ENCODE results near the gene TELO2.

Gene TELO2

DNA sequence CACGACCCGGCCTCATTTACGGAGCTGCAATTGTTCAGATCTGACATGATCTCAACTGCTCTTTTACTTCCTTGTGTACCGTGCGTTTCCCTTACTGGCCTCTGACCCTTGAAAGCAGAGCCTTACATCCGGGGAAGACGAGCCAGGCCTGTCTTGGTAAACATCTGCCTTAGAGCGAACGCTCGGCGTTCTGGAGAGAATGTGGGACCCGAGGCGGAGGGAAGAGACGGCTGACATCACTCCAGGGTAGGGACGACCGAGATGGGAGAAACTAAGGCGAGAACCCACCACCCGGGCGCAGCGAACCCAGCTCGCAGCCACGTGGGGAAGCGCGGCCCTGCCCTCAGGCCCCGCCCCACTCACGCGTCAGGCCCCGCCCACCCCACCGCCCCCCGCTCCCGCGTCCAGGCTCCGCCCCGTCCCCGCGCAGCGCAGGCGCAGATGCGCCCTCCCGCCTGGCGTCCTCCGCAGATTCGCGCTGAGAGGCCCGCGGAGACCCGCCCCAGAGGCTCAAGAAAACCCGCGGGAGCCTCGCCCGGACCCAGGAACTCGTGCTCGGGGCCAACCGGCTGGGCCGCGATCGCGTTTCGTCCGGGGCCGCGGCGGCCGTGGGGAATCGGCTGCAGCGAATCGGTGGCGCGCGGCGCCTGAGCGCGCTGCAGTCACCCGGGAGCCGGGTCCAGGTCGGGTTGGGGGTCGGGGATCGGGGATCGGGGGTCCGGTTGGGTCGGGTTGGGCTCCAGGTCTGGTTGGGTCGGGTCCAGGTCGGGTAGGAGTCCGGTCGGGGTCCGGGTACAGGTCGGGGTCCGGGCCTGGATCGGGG, at the start of gene TELO2:
Gene TELO2, plus strand, starts transcription at position 438 of the 823 bp plus-strand sequence. CDS start 922 bp downstream, outside the sequence.
- peak; percentile 42 to 51 for DNase-seq (ENCODE audit: low read depth in 2 of 2)

DNA sequence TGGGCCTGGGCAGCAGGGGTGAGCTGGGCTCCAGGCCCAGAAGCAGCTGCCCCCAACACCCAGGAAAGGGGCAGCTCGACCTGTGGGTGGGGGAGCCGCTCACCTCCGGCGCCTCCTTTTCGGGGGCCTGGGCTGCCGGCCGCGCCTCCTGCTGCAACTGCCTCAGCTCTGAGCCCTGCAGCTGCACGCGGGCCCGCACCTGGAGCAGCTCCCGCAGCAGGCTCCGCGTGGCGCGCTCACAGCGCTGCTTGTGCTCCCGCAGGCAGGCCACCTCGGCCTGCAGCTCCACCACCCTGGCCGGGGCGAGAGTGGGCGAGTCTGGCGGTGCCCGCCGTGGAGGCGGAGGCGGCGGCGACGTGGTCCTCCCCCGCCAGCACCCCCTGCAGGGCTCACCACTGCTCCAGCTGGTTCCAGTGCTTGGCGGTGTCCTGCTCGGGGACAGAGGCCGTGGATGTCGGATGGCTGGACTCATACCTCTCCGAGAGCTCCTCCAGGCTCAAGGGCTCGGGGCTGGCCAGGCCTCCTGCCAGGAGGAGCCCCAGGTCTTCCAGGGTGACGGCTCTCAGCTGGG, 49.7 kb upstream of the TELO2 start:
- no peak for DNase-seq (ENCODE audit: low read depth in 2 of 2)

DNA sequence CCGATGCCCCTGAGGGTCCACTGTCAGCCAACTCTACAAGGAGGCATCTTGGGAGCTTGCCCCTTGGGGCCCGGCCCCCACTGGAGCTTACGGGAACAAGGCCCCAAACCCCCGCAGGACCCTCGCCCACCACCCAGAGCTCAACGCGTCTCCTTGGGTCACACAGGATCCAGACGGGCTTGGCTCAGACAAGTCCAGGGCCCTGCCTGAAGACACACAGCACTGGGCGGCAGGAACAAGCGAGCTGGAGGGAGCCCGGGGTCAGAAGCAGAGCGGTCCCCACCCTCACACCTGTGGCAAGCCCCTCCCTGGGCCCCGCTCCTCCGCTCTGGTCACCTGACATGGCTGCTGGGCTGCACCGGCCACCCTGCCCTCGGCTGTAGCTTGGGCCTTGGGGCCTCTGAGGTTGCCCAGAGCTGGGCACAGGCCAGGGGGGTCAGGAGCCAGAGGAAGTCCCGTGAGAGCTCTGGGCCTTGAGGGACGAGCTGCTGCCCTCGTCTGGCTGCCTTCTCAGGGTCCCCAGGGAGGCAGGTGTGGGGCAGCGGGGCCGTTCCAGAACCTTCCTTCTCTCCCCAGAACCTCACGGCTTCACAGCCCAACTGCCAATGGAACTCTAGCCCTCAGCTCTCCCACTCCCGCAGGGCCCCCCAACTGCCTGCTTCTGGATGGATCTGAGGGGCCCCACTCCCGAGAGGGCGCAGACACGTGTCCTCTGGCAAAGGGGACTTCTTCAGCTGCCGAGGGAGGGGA, 49.0 kb upstream of the TELO2 start, which contains the start of gene CCDC154:
Gene CCDC154, minus strand, starts transcription at position 577 of the 750 bp plus-strand sequence. Its CDS starts 234 bp downstream, at position 343.
- DNase-seq (ENCODE audit: low read depth in 2 of 2) = no peak

DNA sequence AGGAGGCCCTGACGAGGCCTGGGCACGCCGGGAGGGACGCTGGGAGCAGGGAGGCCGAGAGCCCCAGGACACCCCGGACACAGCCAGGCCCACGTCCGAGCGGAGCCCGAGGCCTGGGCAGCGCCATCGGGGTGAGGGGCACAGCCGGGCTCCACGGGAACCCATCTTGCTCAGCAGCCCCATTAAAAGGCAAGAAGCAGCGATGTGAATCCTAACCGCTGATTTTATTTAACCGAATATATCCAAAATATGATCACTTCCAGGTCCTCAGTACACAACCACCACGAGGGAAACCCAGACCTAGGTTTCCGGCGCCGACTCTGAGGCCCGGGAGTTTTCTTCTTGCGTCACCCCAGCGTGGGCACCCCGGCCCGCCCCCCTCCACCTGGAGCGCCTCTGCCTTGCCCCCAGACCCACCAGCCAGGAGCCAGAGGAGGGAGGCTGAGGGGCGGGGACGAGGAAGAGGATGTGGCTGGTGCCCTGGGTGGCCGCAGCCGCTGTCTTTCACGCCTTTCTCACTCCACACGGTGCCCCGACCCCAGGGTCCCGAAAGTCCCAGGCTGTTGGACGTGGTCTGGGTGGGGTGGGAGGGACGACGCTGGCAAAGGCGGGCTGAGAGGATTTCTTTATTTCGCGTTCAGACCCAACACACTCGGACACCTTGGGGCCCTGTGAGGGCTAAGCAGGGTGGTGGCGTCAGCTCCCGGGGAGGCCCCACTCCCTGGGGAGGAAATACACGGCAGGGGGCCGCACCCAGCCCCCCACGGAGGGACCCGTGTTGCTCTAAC, 48.2 kb upstream of the TELO2 start:
- DNase-seq (ENCODE audit: low read depth in 2 of 2) = no peak

DNA sequence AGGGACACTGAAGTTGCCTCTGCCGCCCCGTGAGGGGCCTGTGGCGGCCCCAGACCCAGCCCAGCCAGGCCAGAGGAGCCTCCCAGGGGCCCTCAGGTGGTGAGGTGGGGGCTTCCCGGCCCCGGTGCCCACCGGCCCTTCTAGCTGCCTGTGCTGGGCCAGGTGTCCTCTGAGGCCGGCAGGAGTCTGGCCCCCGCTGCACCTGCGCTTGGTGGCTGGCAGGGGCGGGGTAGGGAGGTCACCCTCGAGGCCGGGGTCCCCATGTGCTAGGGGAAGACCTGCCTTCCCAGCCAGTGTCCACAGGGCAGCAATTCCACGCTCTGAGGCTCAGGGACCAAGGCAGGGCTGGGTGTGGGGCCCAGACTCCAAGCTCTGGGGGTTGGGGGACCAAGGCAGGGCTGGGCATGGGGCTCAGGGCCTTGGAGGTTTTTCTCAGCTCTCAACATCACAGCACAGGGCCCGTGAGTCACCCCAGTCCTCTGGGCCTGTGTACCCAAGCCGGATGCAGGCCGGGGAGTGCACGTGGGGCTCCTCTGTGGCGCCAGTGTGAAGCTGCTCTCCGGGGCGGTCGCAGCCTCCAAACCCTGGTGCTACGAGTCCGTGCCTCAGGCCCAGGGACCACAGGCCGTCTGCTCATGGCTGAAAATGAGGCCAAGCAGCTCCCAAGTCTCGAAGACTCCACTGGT, 47.5 kb upstream of the TELO2 start:
- DNase-seq (ENCODE audit: low read depth in 2 of 2) = no peak

DNA sequence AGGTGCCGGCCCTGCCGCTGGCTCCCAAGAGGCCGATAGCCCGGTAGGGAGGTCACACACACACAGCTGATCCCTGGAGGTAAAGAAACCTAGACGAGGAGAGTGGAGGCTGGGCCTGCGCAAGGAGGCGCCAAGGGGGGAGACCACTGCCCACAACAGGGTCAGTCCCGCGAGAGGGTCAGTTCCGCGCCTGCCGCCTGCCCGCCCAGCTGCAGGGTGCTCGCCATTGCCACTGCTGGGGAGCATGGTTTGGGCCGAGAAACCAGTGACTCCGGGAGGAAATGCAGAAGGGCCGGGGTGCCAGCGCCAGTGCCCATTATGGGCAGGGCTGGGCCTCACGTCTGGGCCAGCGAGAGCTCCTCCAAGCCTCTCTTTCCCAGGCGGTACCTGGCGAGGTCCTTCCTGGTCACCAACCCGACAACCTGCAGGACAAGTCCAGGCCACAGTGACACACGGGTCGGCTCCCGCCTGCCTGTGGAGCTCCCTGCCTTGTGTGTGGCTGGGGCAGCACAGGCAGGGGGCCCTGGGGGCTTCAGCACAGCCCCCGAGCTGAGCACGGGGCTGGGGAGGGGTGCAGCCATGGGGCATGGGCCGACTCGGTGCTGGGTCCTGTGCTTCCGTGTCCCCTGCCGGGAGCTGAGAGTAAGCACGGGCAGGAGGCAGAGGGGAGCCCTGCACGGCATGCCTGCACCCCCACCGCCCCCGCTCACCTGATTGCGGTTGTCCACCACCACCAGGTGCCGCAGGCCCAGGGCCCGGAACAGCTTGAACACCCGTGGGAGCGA, 46.7 kb upstream of the TELO2 start:
- no peak for DNase-seq (ENCODE audit: low read depth in 2 of 2)

DNA sequence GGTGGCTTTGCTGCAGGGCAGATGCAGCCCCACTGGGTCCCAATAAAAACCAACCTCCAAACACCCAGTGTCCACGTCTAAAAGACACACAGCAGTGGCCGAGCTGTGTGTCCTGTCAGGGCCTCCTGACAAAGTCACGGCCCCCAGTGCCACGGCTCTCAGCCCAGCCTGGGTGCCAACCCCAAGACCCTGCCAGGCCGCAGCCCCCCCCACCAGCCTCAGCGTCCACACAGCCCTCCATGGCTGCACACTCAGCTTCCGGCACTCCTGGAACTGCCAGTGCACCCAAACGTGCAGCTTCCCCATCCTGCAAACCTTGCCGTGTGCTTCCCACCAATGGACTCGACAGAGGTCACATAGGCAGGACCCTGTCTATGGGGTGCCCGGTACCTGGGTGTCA, 45.2 kb upstream of the TELO2 start:
- no peak for DNase-seq (ENCODE audit: low read depth in 2 of 2)

DNA sequence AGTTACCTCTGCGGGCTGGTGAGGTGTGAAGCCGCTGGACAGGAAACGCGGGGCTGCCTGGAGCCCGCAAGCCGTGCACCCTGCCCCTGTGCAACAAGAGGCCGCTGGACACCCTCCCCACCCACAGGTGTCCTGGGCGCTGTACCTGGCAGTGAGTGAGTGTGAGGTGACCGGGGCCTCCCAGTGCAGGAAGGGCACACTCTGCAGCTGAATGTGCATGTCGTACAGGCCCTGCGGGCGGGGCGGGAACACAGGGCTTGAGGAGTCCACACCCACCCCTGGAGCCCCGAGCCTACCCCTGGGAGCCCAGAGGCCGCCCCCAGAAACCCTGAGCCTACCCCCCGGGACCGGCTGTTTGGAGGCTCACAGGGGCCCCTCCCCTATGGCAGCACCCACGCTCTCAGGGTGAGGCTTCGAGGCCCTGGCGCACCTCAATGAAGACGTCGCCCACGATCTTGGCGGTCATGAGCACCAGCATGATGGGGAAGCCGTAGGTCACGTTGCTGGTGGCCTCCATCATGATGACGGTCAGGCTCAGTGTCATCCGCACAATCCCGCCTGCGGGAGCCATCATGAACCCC, 44.5 kb upstream of the TELO2 start:
- no peak for DNase-seq (ENCODE audit: low read depth in 2 of 2)

DNA sequence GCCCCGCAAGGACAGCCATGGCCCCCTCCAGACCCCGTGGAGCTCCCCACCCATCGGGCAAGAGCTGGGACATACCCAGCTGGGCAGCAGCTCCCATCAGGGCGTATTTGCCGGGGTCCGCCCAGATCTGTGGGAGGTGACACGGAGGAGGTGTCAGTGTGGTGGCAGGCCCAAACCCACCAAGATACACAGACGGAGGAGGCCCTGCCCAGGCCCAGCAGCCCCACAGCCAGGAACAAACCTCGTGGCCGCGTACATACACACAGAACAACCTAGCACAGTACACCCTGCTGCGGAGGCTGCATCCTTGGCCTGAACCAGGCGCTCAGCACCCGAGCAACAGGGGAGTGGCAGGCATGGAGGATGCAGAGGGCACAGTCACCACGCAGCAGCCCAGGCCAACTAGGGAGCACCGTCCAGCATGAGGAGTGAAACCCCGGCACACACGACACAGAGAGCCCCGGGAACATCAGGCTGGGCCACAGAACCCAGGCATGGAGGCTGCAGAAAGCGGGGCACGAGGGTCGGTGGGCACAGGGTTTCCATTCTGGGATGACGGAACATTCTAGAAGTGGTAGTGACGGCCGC, 43.9 kb upstream of the TELO2 start:
- no peak for DNase-seq (ENCODE audit: low read depth in 2 of 2)

DNA sequence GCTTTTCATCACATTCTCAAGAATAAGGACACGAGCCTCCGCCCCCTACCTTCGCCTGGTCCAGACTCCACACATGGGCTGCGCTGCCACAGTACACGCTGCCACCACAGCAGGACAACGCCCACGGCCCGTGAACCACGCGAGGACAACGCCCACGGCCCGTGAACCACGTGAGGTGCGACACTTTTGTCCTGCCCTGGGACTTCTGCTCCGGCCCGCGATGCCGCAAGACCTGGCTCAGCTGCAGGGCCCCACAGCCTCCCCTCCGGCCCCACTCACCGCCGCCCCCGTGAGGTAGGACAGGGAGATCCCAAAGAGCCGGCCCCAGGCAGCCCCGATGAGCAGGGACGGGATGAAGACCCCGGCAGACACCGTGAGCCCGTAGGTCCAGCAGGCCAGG, 42.9 kb upstream of the TELO2 start:
- no peak for DNase-seq (ENCODE audit: low read depth in 2 of 2)

DNA sequence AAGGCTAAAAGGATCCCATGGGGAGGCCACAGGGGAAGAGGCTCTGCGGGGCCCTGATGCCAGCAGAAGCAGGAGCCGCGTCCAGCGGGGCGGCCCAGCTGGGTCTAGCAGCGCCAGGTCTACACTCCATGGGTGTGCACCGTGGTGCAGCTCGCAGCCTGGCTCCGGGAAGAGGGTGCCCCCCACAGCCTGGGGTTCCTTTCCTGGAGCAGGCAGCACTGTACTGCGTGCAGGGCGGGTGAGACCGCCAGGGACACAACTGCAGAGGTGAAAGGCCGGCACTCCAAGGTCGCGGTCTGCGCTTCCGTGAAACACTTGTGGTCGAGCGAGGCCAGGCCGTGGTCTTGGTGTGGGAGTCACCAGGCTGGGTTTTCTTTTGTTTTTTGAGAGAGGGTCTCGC, 42.3 kb upstream of the TELO2 start:
- DNase-seq (ENCODE audit: low read depth in 2 of 2) = no peak

DNA sequence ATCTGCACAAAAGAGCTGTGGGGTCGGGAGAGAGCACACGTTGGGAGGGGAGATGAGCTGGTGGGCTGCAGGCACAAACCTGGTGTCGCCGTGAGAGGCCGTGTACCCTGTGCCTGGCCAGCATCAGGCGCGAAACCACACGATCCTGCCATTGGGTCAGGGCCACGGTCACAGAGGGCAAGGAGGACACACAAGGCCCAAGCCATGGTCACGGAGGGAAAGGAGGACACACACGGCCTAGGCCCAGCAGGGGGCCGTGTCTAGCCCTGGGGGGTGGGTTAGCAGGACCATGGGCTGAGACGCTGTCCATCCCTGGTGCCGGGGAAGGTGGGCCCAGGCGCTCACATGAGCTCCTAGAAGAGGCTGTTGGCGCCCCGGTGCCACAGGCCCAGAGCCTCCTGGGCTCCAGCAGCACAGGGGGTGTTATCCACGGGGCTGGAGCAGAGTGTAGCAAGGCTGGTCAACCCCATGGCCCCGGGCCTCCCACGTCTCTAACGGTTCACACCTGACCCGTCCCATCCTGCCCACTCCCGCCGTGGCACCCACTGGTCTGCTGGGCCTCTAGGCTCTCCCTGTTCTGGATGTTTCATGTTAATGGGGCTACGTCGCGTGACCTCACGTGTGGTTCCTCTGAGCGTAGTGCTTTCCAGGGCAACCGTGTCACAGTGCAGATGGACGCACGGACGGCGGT, 41.3 kb upstream of the TELO2 start:
- no peak for DNase-seq (ENCODE audit: low read depth in 2 of 2)

DNA sequence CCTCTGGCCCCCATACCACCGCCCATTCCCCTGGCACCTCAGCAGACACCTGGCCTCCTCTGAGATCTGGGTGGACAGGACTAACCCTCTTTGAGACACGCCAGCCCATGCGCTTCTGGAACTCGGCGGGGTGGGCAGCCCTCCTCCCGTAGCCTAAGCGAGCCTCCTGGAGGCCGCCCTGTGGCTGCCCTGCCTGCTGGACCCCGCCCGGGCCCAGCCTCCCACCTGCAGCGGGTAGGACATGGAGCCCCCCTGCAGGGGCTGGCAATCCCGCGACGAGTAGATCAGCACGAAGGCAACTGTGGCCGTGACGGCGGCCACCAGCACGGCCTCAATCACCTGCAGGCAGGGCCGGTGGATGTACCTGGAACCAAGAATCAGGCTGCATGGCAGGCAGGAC, 40.6 kb upstream of the TELO2 start:
- no peak for DNase-seq (ENCODE audit: low read depth in 2 of 2)

DNA sequence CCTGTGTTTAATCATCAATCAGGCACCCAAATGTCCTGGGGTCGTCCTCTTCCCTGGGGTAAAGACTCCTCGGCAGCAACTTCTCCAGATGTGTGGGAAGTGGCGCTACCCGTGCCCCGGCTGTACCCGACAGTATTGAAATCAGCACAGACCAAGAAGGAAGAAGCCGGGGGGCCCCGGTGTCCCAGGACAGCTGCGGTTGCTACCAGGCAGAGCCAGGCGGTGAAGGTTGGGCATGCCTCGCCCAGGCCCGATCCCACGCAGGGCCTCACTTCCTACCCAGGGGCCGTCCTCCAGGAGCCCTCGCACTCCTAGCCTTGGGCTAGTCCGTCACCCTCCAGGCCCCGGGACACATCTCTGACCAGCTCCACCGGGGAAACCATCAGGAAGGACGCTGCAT, 39.8 kb upstream of the TELO2 start:
- DNase-seq (ENCODE audit: low read depth in 2 of 2) = no peak

DNA sequence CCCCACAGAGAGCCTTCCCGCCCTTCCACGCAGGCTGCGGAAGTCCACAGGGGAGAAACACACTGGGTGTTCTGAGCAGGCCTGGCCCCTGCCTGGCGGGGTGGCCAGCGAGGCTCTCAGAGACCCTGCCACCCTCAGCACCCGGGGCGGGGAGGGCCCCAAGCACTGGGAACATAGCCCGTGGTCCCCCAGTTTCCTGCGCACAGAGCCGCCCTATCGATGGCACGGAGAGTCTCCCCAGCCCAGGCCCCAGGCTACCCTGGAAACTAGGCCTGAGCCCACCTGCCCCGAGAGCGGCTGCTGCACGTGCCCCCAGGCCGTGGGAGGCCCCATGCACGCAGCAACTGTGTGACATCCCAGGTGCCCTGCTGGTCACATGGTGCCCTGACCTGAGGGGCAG, 38.6 kb upstream of the TELO2 start:
- no peak for DNase-seq (ENCODE audit: low read depth in 2 of 2)

DNA sequence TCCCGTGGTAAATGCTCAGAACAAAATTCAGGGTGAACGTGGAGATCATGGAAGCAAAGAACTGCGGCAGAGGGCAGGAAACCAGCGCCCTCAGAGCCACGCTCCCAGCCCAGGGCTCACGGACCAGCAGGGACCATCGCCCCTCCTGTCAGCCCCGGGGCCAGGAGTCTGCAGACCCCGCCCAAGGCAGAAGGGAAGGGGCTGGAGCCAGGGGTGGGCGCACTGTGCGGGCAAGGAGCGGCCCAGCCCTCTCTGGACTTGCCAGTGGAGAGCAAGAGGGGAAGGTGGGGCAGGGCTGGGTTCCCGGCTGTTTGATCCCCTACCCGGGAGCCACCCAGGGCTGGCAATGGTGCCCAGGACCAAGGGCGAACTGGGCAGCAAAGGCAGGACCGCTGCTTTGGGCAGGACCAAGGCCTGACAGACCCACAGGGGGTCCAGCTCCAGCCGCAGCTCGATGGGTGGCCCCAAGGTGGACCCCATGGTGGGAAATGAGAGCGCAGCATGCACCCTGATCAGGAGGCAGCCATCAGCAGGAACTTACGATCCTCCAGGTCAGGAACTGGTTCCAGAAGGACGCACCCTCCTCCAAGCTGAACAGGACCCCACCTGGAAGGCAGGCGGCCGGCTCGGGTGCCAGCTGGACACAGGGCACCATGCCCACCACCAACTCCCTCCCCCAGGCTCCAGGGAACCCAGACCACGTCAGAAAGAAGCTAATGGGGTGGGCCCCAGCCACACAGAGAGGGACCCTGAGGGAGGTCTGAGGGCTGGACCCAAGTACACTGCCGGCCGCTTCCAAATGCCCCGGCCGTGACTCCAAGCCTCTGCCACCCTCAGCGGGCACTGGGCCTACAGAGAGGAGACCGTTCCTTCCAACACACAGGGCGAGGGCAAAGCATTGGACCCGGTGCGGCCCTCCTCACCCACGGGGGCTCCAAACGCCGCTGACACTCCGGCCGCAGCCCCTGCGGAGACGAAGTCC, 37.7 kb upstream of the TELO2 start:
- no peak for DNase-seq (ENCODE audit: low read depth in 2 of 2)

DNA sequence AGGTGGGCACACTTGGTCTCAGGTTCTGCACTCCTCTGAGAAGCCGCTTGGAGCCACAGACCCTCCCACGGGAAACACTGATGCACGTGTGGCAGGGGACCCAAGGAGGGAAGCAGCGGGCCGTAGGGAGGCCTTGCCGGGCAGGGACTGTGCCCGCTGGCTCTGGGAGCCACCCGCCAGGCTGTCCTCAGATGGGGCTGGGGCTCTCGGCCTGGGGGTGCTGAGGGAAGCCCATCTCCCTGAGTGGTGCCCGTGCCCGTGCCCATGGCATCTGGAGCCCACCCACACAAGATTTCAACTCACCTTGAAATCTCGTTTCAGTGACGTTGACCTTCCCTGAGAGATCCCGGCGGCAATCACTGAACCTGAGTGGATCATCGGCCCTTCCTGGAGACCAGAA, 36.2 kb upstream of the TELO2 start:
- no peak for DNase-seq (ENCODE audit: low read depth in 2 of 2)
